Transverse colon (tissue), 4 donors: ENCODE data around the gene MPLKIP. TPM values are rescaled to one million over a fixed set of nuclear protein-coding genes. Genes with fewer than 3 reads are reported as not detected.
"Not testable (repeated sequence)": the region's sequence is repeated elsewhere in the genome, so short reads cannot be mapped to it uniquely, and the experiment has no call there.

Source experiments
- DNase-seq: peaks from one replicate; pipeline ENCODE4 v3.0.0-alpha.2; 2019
- H3K27ac ChIP-seq, 4 donors: fragments of 200-600 bp; sonication (generic); 2 replicates each; pipeline ENCODE4 v1.5.1; 2016 to 2018; ENCODE audit warnings: inconsistent platforms in 4 of 4
- H3K27me3 ChIP-seq: fragments of 200-600 bp; sonication (generic); 2 replicates; pipeline ENCODE4 v1.5.1; 2017; ENCODE audit warnings: inconsistent platforms
- H3K36me3 ChIP-seq, 4 donors: fragments of 200-600 bp; sonication (generic); 2 replicates each; pipeline ENCODE4 v1.5.1; 2017 to 2019; ENCODE audit warnings: inconsistent platforms in 4 of 4
- H3K4me1 ChIP-seq, 4 donors: fragments of 200-600 bp; sonication (generic); 2 replicates each; pipeline ENCODE4 v1.5.1; 2017 to 2020; ENCODE audit warnings: inconsistent platforms in 4 of 4
- H3K4me3 ChIP-seq, 4 donors: fragments of 200-600 bp; sonication (generic); 1 replicate in 1 of 4; 2 replicates in 3 of 4; pipeline versions ENCODE4 v1.5.1 to v1.6.1; 2017 to 2019; ENCODE audit warnings: inconsistent platforms in 4 of 4
- H3K9me3 ChIP-seq, 2 donors: fragments of 200-600 bp; sonication (generic); 2 replicates each; pipeline ENCODE4 v1.5.1; 2017 to 2019; ENCODE audit warnings: inconsistent platforms in 2 of 2
- EP300 ChIP-seq: sonication (generic); formaldehyde crosslinking; IDR thresholded peaks from one replicate; pipeline ENCODE4 v1.6.1; 2017; ENCODE audit warnings: antibody characterized with exemption, low read depth
- POLR2A ChIP-seq: fragments of 450-650 bp; IDR thresholded peaks from one replicate; pipeline ENCODE4 v1.6.1; 2016; ENCODE audit warnings: antibody characterized with exemption, mild to moderate bottlenecking, moderate library complexity
- POLR2AphosphoS5 ChIP-seq, 3 donors: sonication (generic); formaldehyde crosslinking; IDR thresholded peaks; one replicate each; pipeline ENCODE4 v1.6.1; 2016; ENCODE audit warnings: antibody characterized with exemption in 3 of 3
- WGBS, 2 donors: methylation state at CpG; one replicate each; pipeline ENCODE4 v1.1.5; 2018; ENCODE audit warnings: low coverage in 1 of 2; 5-methylcytosine and 5-hydroxymethylcytosine counted together
- in situ Hi-C, 4 donors: fragments of 200-750 bp; cut with MboI; loops; one replicate each; pipeline versions ENCODE4 v1.15.0 to v1.15.1; 2017; ENCODE audit warnings: low sequenced_read_pairs in 3 of 4, low pct_ligation_motif_present in 1 of 4, low pct_unique_long_range_greater_than_20kb in 1 of 4
- intact Hi-C: fragments of 100-400 bp; cut with DNase I; formaldehyde crosslinking; loops from one replicate; pipeline ENCODE4 v1.15.1; 2023; ENCODE audit warnings: low total_unique reads
- total RNA-seq, 4 donors: library from RNA; depleted of rRNA; stranded (reverse); fragments of >200 nt; gene quantifications; one replicate each; pipeline ENCODE4 v1.1.0, GENCODE V29; 2016
- TF ChIP-seq, protein P1 (sequence below), 5 experiments: fragments of 200-600 bp in 3 of 5; fragments of 450-650 bp in 2 of 5; sonication (generic) in 3 of 5; IDR thresholded peaks; 1 replicate in 2 of 5; 2 replicates in 3 of 5; pipeline ENCODE4 v1.5.1; 2016 to 2017; ENCODE audit warnings: antibody characterized with exemption in 5 of 5, inconsistent platforms in 3 of 5, mild to moderate bottlenecking in 2 of 5, moderate library complexity in 1 of 5

The MPLKIP gene
- total RNA-seq, 4 donors from 2014 or later: 3.7 to 47.0 (median 25.9) TPM

DNA sequence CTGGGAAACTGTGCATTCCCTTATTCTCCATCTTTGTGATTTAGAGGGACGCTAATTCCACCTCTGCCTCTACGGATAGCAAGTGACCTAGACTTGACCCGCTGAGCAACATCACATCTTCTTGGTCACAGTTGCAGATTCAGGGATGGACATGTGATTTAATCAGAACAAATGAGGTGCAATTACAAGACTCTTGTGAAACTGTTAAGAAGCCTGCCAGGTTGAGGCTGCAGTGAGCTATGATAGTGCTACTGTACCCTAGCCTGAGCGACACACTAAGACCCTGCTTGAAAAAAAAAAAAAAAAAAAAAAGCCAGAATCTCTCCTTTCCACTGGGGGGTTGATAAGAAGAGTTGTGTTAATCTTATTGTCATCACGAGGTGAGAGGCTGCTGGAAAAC, 14.4 kb downstream of the MPLKIP start:
- H3K4me3 ChIP-seq: no peak overlapping the region
- H3K36me3 ChIP-seq: no peaks in the 10 kb centered on the region
- no peaks in the 10 kb centered on the region for H3K27me3 ChIP-seq
- DNase-seq: no peak
- no peaks in the 10 kb centered on the region for H3K4me1 ChIP-seq
- no peaks in the 10 kb centered on the region for H3K9me3 ChIP-seq
- TF ChIP-seq POLR2AphosphoS5 (IDR thresholded peaks at IDR 0.05): no peak
- TF ChIP-seq, protein P1, sequence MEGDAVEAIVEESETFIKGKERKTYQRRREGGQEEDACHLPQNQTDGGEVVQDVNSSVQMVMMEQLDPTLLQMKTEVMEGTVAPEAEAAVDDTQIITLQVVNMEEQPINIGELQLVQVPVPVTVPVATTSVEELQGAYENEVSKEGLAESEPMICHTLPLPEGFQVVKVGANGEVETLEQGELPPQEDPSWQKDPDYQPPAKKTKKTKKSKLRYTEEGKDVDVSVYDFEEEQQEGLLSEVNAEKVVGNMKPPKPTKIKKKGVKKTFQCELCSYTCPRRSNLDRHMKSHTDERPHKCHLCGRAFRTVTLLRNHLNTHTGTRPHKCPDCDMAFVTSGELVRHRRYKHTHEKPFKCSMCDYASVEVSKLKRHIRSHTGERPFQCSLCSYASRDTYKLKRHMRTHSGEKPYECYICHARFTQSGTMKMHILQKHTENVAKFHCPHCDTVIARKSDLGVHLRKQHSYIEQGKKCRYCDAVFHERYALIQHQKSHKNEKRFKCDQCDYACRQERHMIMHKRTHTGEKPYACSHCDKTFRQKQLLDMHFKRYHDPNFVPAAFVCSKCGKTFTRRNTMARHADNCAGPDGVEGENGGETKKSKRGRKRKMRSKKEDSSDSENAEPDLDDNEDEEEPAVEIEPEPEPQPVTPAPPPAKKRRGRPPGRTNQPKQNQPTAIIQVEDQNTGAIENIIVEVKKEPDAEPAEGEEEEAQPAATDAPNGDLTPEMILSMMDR (IDR thresholded peaks at IDR 0.05): no peak
- no peak for TF ChIP-seq POLR2A
- no peak for TF ChIP-seq EP300
- WGBS, 2 donors: 90 to 94% methylated on average over 5 of the region's 5 CpGs
- intact Hi-C loops: no loop called here
- H3K27ac ChIP-seq: no peak overlapping the region
- in situ Hi-C loops: no loop called here

DNA sequence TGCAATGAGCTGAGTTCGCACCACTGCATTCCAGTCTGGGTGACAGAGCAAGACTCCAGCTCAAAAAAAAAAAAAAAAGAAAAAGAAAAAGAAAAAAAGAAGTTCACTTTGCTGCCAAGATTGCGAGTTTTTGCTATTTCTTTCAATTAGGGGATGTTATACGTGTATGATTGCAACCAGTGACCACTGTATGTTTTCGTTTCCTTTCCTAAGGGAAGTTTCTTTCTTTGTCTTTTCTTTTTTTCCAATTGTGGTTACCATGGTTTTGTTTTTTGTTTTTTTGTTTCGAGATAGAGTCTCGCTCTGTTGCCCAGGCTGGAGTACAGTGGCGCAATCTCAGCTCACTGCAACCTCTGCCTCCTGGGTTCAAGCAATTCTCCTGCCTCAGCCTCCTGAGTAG, 16.2 kb downstream of the MPLKIP start:
- H3K4me1 ChIP-seq, H3K9me3 ChIP-seq, DNase-seq, in situ Hi-C loops, H3K27ac ChIP-seq, intact Hi-C loops, H3K27me3 ChIP-seq, H3K36me3 ChIP-seq, H3K4me3 ChIP-seq: not testable (repeated sequence)
- 77 to 84% methylated on average over 6 to 7 of the region's 7 CpGs for whole genome bisulfite sequencing, 2 donors

DNA sequence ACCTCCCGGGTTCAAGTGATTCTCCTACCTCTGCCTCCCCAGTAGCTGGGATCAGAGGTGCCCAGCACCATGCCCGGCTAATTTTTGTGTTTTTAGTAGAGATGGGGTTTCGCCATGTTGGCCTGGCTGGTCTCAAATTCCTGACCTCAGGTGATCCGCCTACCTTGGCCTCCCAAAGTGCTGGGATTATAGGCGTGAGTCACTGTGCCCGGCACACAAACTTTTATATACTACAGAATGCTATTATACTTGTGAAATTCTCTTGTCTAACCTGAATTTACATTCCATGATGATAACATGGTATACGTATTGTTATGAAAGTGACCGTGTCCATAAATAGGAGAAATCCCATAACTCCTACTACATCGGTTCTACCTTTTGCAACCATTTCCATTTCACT, 17.2 kb downstream of the MPLKIP start:
- H3K27me3 ChIP-seq, DNase-seq, H3K4me1 ChIP-seq, H3K4me3 ChIP-seq, intact Hi-C loops, in situ Hi-C loops, H3K9me3 ChIP-seq, H3K27ac ChIP-seq, H3K36me3 ChIP-seq: not testable (repeated sequence)
- 88 to 92% methylated on average over 6 to 9 of the region's 9 CpGs for WGBS, 2 donors

DNA sequence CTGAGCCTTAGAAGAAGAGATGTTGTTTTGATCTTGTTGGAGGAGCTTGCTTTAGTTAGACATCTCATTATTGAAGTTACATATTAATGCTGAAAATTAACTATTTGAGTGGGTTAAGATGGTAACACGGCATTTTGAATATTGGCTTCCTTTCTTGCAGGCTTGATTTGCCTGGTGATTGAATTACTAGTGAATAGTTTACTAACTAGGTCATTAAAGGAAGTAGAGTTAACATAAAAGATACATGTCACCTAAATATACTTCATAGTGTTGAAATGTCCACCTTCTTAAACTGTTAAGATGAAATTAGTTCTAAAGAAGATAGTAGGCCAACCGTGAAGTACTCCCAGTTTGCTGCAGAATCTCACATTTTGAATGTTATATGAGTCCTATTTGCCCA, 18.5 kb downstream of the MPLKIP start:
- Histone ChIP-seq H3K36me3 (no peaks in the 10 kb centered on the region), H3K9me3 (no peaks in the 10 kb centered on the region), H3K27ac (no peak overlapping the region), H3K4me1 (no peaks in the 10 kb centered on the region), H3K4me3 (no peak overlapping the region), H3K27me3 (no peaks in the 10 kb centered on the region)
- intact Hi-C loops: no loop called here
- no peak for DNase-seq
- TF ChIP-seq POLR2AphosphoS5 (IDR thresholded peaks at IDR 0.05) (no peak), EP300 (no peak), POLR2A (no peak)
- TF ChIP-seq, protein P1 (IDR thresholded peaks at IDR 0.05): no peak
- in situ Hi-C loops: no loop called here
- 93 to 97% methylated on average over 2 of the region's 2 CpGs for WGBS, 2 donors

DNA sequence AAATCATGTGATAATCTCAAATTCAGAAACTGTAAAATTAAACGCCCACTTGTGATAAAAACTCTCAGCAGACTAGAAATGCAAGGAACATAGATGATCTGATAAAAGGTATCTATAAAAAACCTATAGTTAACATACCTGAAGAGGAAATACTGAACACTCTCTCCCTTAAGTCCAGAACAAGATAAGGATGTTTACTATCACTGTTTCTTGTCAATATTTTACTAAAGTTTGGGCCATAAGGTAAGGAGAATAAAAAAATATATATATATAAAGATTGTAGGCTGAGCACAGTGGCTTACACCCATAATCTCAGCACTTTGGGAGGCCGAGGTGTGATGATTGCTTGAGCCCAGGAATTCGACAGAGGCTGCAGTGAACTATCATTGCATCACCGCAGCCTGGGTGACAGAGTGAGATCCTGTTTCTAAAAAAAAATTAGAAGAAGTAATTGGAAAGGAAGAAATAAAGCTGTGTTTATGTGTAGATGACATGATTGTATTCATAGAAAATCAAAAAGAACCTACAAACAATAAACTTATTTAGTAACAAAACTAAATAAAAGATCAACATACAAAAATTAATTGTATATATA, 28.4 kb downstream of the MPLKIP start:
- DNase-seq: no peak
- Histone ChIP-seq H3K36me3 (no peaks in the 10 kb centered on the region), H3K27ac (no peak overlapping the region), H3K9me3 (no peaks in the 10 kb centered on the region), H3K4me3 (no peak overlapping the region), H3K27me3 (no peaks in the 10 kb centered on the region), H3K4me1 (peaks cover 0 to 5% (median 2%) of the 10 kb centered on the region in 4 donors)
- intact Hi-C loops (no loop called here), in situ Hi-C loops (no loop called here)
- TF ChIP-seq, protein P1 (IDR thresholded peaks at IDR 0.05): no peak
- TF ChIP-seq POLR2AphosphoS5 (IDR thresholded peaks at IDR 0.05): no peak
- no peak for TF ChIP-seq POLR2A
- TF ChIP-seq EP300: no peak
- WGBS, 2 donors: 38 to 45% methylated on average over 4 of the region's 4 CpGs
